DND-41 (cell line): ENCODE data around the gene PCDH19.

ENCODE experiments used
- CTCF ChIP-seq: IDR thresholded peaks from 2 replicates; pipeline ENCODE4 v1.5.1; 2012; ENCODE audit warnings: borderline replicate concordance, low read length, moderate library complexity, mild to moderate bottlenecking; ENCODE audit not compliant: poor library complexity, severe bottlenecking; ENCODE audit errors: extremely low read depth
- EZH2 ChIP-seq: IDR thresholded peaks from 3 replicates; pipeline ENCODE4 v1.6.1; 2012; ENCODE audit warnings: borderline replicate concordance, low read depth, mild to moderate bottlenecking, moderate library complexity, low read length, inconsistent platforms; ENCODE audit not compliant: severe bottlenecking

- TF ChIP-seq CTCF (no peak), EZH2 (no peak)
Measured at GRCh38 chrX:100340491-100341141, 69.5 kb downstream of the PCDH19 start.
